ENCODE results near the gene CYFIP1.

DNA sequence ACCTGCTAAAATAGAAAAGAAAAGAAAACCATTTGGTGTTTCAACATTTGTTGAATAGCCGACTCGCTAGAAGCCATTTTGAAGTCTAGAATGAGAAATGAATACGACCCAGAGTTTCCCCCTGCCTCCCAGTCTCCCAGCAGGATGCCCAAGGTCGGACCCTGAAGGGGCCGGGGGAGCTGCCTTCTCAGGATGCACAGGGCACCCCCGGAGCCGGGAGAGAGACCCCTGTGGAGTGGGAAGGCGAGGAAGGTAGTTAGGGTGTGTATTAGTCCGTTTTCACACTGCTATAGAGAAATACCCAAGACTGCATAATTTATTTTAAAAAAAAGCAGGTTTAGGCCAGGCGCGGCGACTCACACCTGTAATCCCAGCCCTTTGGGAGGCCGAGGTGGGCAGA lies 97.0 kb downstream of the CYFIP1 start:
- TF ChIP-seq CTCF (IDR thresholded peaks at IDR 0.05; ENCODE audit: low read depth, low read length, poor library complexity, severe bottlenecking) (no peak), EZH2phosphoT487 (IDR thresholded peaks at IDR 0.05; ENCODE audit: borderline replicate concordance, low read length) (no peak)

Measured in DOHH2 (cell line).